GM18868 (cell line): ENCODE measurements around the gene CD109.
"Not testable (repeated sequence)": the region's sequence is repeated elsewhere in the genome, so short reads cannot be mapped to it uniquely, and the experiment has no call there.

Source experiments
- ATAC-seq: cut with Tn5 transposase; IDR thresholded peaks from one replicate; pipeline ENCODE4 v1.9.1; 2021; ENCODE audit warnings: mild to moderate bottlenecking, moderate library complexity; ENCODE audit not compliant: unreplicated experiment

CD109 gene

DNA sequence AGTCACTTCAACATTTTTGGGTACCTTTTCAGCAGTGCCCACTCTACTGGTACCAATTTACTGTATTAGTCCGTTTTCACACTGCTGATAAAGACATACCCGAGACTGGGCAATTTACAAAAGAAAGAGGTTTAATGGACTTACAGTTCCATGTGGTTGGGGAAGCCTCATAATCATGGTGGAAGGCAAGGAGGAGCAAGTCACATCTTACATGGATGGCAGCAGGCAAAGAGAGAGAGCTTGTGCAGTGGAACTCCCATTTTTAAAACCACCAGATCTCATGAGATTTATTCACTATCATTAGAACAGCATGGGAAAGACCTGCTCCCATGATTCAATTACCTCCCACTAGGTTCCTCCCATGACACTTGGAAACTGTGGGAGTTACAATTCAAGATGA, 12.4 kb upstream of the CD109 start:
- not testable (repeated sequence) for ATAC-seq

DNA sequence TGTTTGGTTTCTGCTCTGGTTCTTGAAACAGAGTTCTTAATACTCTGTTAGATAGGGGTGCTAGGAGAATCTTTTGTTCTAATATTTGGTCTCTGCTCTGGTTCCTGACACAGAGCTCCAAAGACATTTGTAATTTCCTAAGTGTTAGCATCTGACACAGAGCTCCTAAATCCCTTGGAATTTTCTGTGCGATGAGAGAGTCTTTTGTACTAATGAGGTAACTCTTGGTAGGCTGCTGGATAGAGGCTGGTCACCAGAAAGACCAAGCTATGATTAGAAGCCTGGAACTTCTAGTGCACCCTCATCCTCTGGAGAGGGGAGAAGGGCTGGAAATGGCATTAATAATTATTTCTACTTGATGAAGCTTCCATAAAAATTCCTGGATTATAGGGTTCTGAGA, 7.7 kb upstream of the CD109 start:
- no peak for ATAC-seq

DNA sequence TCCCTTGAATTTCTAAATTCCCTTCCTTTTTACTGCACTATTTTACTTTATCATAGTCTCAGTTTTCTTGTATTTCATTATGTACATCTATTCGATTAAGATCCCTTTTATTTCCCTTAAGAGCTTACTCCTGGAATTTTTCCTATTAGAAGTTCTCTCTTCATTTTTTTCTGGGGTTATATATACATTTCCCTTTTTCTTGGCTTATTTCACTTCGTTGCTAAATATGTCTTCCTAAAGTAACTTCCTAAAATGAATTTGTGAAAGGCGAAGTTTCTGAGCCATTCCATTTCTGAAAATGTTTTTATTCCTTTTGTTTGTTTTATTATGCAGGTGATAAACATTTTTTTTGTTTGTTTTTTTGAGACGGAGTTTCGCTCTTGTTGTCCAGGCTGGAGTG, 5.9 kb upstream of the CD109 start:
- ATAC-seq: no peak

DNA sequence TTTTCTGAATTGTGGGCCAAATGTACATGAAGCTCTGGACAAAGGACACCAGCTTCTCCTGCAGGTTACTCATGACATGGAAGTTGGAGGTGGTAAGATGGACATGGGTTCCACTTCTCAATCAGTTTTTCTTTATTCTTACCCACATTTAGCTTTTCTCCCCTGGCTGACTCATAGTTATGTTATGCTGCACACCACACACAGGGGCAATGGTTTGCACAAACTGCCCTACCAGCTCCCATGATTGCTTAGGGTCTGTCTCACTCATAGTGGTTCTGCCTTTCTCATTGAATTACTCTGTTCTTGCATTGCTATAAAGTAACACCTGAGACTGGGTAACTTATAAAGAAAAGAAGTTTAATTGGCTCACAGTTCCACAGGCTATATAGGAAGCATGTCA, 4.5 kb upstream of the CD109 start:
- ATAC-seq: no peak

DNA sequence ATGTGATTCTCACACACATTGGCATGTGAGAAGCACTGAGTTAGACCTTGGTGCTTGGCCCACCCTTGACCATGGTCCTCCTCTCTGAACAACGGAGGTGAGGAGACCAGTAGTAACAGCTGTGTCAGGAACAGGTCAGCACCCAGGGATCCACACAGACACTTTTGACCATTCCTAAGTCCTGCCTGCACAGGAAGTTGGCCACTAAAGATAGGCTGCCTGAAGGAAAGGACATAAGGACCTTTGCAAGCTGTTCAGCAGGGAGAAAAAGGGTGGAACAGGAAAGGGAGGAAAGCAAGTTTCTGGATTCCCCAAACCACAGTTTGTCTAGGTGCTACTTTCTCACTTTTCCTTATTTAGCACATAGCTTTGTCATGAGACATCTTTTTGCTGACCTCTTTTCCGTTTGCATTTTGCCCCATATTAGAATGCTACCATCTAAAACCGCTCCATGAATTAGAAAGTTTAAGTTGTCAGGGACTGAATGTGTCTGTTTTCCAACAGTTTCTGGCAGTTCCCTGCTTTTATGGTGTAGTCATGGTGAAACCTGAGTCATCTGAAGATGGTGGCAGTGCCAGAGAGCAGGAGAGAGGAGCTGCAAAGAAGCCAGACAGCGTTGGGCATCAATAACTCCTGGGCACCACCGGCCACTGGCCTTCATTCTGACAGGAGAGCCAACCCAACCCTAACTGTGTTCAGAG, 1.1 kb upstream of the CD109 start:
- ATAC-seq: no peak

DNA sequence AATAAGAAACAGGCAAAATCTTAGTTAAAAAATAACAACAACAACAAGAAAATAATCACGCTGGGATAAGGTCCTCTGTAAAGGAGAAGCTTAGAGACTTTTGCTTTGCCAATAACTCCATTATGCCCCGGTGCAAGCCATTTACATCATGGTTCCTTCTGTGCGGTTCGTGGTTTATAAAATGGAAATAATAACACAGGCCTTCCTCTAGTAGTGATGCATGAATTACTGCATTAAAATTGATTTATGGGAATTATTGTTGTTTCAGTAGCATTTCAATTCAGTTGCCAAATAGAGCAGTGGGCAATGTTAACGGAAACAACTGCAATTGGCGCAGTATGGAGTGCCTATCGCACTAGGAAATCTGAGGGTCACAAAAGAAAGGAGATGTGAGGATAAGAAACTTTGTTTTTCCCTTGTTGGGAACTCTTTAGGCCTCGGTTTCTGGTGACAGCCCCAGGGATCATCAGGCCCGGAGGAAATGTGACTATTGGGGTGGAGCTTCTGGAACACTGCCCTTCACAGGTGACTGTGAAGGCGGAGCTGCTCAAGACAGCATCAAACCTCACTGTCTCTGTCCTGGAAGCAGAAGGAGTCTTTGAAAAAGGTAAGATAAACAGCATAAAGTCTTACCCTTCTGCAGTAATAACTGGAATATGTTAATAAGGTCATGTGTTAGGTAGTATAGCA, 1.1 kb downstream of the CD109 start:
- ATAC-seq: peak; percentile 43

DNA sequence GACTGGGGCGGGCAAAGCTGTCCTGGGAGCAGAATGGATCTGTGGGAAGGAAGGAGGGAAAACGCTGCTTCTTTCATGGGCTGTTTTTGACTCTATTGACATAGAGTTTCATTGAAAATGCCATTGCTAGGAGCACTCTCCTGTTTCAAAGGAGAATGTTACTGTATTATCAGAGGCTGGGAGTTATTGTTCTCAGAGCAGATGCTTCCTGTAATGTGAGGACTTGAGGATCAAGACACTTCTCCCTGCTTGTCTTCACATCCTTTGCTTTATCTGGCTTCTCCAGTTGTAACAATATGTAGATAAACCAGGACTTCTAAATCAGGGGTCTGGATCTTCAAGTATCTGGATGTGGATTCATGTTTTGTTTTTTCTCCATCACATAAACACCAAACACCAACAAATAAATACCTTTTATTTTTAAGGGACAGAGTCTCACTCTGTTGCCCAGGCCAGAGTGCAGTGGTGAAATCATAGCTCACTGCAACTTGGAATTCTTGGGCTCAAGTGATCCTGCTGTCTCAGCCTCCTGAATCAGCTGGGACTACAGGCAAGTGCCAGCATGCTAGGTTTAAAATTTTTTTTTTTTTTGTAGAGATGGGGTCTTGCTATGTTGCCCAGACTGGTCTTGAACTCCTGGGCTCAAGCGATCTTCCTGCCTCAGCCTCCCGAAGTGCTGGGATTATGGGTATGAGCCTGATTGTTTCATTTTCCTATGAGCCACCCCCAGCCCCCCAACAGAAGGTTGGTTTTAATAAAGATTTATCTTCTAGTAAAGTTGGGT, 3.9 kb downstream of the CD109 start:
- ATAC-seq: no peak

DNA sequence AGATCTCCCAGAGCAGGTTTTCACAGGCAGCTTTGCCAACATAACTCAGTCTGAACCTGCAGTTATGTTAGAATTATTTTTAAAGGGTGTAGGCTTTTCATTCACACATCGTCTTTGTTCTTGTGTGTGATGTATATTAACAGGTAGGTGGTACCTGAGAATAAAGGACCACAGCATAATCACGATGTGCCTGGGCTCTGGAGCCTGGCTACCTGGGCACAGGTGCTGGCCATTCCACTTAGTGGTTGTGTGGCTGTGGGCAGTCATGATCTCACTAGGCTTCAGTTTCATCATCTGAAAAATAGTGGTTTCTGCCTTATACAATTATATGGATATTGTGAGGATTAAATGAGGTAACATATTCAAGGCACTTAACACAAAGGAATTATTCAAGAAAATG, 6.4 kb downstream of the CD109 start:
- peak; percentile 15 for ATAC-seq

DNA sequence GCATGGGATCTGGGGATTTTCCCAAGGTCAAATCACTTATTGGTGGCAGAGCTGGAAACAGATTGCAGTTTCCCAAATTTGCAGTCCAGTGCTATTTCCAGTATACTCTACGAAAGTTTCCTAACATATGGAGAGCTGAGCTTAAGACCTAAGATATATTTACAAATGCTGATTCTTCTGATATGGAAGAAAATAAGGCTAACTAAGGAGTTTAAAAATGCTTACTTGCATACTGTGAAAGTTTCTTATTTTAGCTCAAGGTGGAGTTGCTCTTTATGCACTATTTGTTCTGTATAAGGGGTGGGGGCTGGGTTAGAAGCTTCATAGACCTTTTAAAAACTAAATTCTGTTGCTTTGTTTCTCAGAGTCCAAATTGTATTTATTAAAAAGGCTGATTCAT, 7.5 kb downstream of the CD109 start:
- ATAC-seq: no peak

DNA sequence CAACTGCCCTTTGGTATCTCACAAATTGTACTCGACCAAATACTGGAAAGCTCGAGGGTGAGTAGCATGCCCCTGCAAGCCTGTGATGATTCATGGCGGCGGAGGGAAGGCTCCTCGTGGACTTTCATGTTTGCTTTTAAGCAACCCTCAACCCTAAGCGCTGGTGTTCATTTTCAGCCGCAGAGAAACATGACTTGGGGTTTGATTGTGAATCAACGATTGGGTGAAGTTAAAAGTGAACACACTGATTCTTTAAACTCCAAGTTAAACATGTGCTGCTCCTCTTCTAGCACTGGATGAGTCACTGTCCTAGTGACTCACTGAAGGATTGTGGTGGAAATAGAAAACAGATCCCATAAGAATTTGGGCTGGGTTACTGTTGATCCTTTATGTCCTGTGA, 8.3 kb downstream of the CD109 start:
- ATAC-seq: no peak

DNA sequence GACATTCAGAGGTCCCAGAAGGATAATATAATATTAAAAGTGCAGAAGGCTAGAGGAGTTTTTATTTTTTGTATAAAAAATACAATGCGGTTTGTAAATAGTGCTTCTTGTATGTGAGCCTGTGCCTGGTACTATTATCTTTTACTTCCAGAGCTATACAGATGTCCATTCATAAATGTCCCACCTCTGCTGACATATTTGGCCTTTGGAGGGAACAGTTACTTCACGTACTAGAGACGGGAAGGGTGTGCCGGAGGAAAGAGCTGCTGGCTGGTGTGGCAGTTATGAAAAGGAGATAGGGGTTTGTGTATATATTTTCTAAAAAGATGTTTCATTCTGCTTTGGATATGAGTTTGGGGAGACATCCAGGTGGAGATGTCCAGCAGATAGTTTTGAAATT, 8.8 kb downstream of the CD109 start:
- ATAC-seq: no peak

DNA sequence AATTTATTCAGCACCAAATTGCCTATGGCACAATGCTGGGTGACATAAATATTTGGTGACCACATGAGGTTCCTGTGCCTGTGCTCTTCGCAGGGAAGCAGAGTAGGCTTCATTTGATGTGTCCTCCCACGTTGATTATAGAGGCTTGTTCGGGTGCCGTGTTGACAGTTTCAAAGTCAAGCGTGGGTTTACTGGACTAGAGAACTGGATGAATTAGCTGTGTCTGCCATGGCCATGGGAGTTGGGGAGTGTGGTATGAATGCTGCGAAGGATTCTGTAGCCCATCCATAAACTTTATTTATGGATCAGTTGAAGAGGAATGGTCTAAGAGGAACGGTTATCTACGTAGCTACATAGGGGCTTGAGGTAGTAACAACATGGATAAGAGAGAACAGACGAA, 11.0 kb downstream of the CD109 start:
- no peak for ATAC-seq

DNA sequence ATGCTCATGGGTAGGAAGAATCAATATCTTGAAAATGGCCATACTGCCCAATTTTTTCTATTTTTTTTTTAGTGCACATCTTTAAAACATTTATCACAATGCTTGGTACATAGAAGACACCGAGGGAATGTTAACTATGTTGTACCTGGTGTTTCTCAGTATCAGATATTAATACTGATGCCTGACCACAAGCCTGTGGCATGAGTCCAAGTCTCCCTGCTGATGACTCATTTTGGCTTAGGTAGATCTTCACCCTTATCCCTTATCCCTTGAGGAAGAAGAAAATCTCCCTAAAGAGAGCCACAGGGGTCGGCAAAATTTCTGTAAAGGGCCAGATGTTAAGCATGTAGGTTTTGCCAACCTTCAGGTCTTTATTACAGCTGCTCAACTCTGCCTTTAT, 14.5 kb downstream of the CD109 start:
- ATAC-seq: peak; percentile 47

DNA sequence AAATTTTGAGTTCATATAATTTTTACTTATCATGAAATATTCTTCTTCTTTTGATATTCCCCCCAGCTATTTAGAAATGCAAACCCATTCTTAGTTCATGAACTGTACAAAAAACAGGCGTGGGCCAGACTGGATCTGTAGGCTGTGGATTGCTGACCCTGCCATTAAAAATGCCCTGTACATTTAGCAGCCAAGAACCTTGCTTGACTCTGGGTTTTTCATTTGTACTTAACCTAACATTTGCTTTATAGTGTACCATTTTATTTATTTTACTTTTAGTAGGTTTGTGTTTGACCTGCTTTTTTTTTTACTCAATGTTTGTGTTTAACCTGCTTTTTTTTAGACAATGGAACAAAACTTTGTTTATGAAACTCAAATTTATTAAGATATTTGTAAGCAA, 14.9 kb downstream of the CD109 start:
- no peak for ATAC-seq

DNA sequence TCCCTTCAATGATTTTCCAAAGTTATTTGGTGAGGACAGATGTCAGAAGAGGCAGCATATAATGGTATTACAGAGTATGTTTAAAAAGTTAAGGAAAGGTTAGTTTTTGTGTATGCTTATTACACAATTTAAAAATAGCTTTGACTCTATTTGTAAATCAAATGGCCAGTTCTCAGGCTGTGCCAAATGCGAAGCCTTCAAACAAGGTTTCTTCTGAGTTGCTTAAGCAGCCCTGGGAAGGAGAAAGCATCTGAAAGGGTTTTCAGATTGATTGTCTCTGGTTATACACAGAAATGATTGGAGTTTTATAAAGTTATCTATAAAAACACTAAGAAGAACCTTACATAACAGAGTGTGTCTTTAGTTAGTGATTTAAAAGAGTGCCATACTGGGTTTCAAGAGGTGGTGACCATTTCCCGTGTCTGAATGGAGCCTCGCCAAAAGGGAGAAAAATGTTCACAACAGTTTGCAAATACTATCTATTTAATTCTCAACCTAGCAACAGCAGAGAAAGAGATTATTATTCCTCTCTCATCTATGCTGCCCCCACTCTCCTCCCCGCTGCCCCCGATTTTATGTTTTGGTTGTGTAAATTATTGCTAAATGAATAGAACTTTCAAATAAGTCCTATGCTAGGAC, 16.7 kb downstream of the CD109 start:
- ATAC-seq: no peak

DNA sequence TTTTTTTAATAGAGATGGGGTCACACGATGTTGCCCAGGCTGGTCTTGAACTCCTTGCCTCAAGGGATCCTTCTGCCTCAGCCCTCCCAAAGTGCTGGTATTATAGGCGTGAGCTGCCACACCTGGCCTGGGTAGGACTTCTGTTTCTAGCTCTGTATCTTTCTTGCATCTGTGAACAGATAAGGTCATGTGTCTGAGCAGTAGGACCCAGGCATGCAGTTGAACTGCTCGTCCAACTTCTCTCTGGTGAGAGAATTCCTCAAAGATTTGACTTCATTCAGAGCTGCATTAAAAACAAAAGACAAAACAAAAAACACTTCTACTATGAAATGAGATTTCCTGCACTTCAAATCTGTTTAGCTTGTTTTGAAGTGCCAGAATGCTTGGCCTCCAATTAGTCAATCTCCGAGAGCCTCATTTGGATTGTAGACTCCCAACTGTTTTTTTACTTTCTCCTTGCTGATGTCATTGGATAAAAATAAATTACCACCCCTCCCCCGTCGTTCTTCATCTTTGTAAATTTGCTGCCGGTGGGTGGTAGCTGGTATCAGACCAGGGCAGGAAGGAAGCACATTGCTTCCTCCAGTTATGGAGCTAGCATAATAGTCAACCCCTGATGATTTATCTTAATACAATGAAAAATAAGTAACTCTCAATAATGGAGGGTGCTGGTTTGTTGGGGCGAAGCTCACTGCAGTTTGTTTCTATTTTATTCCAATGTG, 17.6 kb downstream of the CD109 start:
- peak; percentile 41 for ATAC-seq

DNA sequence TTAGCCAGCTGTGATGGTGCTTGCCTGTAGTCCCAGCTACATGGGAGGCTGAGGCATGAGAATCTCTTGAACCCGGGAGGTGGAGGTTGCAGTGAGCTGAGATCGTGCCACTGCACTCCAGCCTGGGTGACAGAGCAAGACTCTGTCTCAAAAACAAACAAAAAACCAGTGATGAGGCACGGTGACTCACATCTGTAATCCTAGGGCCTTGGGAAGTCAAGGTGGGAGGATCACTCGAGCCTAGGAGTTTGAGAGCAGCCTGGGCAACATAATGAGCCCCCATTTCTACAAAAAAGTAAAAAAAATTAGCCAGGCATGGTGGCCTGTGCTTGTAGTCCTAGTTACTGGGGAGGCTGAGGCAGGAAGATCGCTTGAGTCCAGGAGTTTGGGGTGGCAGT, 19.1 kb downstream of the CD109 start:
- not testable (repeated sequence) for ATAC-seq

DNA sequence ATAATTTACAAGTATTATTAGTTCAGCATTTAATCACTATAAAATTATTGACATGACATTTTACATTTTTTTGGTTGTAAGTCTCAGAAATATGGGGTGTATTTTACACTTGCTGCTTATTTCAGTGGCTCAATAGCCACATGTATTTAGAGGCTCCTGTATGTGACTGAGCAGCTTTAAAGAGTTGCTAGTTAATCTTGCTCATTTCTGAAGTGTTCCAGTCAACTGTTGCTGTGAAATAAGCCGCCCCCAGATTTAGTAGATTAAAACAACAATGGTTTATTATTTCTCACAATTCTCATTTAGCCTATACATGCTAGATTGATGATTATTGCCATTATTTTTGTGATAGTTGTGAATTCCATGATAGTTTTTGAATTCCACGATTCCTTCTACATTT, 23.0 kb downstream of the CD109 start:
- ATAC-seq: peak; percentile 25

DNA sequence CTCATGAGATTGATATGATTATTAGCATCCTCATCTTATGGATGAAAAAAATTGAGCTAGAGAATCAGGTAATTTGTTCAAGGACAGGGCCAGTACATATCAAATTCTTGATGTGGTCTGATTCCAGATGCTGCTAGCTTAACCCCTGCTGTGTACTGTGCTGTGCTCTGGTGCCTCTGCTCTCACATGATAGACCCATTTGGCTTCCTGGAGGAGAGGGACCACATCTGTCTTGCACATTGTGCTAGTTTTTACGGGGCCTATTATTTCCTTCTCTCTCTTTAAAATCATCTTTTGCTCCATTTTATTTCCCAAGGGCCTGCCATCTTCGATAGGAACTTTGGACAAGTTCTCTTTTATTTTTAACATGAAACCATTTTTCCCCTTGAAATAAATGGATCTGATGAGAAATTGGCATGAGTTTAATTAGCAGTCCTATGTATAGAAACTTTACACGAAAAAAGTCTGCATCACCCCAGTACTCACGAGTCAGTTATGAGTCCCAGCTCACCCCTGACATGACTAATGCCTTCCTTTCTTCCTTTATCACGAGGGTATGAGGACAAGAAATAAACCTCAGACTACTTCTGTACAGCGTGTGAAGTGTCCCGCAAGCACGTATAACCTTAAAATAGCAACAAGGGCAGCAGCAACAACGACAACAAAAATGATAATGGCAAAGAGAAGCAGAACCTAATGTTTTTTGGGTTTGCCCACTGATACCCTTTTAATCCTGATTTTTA, 26.5 kb downstream of the CD109 start:
- peak; percentile 86 for ATAC-seq

DNA sequence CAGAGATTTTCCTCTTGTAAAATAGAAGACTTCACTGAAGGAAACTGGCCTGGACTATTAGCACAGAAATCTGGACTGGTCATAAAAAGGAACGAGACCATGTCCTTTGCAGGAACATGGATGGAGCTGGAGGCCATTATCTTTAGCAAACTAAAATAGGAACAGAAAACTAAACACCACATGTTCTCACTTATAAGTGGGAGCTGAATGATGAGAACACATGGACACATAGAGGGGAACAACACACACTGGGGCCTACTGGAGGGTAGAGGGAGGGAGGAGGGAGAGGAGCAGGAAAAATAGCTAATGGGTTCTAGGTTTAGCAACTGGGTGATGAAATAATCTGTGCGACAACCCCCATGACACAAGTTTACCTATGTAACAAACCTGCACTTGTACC, 27.5 kb downstream of the CD109 start:
- not testable (repeated sequence) for ATAC-seq
